GM15510 (cell line): ENCODE data around the gene RPS6KA1.

Experiments used
- POLR2A ChIP-seq: IDR thresholded peaks from 3 replicates; pipeline ENCODE4 v1.6.1; 2011; ENCODE audit warnings: borderline replicate concordance; ENCODE audit not compliant: insufficient read length; ENCODE audit errors: extremely low read depth

The RPS6KA1 gene

DNA sequence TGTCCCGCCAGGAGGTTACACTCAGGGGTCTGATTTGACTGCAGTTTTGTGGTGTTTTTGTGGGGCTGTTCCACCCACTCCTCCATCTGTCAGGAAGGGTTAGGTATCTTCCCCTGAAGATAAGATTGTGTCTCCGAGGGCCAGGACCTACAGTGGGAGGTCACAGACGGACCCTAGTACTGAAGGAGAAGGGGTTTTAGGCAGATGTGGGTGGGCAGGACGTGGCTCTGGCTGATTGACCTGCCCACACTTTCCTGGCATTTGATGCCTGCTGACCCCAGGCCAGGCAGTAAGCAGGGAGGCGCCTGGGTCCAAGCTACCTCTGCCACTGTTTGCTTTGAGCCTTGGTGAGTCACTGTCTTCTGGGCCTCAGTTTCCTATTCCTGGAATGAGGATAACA is 13.9 kb downstream of the RPS6KA1 start:
- TF ChIP-seq POLR2A, result no peak

DNA sequence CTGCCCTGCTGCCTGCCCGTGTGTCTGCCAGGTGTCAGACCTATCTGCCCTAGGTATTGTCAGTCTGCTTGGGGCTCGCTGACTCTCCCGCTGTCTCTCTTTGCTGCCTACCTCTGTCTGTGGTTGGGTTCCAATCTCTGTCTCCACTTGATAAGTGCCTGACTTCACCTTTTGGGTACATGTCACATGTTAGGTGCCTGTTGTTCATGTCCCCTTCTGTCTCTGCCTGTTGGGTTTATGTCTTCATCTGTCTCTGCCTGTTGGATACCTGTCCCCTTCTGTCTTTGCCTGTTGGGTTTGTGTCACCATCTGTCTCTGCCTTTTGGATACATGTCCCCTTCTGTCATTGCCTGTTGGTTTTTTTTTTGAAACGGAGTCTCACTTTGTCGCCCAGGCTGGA is 14.6 kb downstream of the RPS6KA1 start:
- TF ChIP-seq POLR2A, result no peak

DNA sequence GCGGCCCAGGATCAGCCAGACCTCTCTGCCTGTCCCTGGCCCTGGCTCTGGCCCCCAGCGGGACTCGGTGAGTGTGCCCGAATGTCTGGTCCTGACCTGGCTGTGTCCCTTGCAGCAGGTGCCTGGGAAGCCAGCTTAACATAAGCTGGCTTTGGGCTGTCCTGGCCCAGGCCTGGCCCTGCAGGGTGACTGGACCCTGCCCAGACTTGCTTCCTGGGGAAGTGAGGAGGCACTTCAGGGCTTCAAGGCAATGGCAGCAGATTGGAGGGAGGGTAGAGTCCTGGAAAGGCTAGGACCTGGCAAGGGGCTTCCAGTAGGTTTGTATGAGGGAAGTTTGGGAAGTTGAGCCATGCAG is 16.4 kb downstream of the RPS6KA1 start:
- no peak for TF ChIP-seq POLR2A

DNA sequence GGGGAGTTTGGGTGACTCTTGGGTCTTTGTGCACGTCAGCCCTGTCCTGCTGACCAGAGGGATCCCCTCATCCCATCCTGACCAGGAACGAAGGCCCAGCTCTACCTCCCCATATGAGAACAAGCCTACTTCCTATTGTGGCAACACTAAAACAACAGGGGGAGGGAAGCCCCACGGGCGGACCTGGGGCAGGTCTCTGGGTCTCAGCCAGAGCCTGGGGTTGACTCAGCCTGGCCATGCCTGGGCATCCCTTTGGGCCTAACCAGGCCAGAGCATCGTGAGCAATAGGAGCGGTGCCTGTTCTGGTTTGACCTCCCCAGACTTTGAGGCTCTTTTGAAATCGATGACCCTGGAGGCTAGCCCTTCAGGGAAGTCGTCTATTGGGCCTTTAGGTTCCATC is 16.8 kb downstream of the RPS6KA1 start:
- TF ChIP-seq POLR2A, result no peak

DNA sequence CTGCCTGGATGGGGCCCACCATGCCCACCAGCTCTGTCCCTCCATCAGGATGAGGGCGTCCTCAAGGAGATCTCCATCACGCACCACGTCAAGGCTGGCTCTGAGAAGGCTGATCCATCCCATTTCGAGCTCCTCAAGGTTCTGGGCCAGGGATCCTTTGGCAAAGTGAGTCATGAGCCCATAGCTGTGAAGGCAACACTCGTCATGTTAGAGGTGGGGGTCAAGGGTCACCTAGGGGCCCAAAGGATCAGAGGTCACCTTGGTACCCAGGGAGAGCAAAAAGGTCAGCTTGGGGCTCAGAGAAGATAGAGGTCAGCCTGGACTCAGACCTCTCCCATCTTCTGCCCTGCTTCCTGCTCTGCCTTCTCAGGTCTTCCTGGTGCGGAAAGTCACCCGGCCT is 17.3 kb downstream of the RPS6KA1 start:
- no peak for TF ChIP-seq POLR2A

DNA sequence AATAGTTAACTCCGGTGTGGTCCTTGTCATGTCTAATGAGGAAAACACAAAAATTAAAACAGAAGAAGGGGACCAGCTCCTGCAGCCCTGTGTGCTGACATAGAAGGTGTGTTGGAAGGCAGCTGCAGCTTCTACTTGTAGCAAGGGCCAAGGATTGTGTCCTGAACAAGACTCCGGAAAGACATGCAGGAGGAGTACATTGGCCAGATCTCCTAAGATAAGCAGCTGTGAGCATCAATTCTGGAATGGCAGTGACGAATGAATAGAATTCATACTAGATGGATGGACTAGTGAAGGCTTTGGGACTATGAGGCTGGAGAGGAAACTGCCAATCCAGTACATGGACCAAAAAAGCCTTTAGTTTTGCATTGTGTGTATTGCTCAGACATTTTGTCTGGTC is 19.3 kb downstream of the RPS6KA1 start:
- no peak for TF ChIP-seq POLR2A

DNA sequence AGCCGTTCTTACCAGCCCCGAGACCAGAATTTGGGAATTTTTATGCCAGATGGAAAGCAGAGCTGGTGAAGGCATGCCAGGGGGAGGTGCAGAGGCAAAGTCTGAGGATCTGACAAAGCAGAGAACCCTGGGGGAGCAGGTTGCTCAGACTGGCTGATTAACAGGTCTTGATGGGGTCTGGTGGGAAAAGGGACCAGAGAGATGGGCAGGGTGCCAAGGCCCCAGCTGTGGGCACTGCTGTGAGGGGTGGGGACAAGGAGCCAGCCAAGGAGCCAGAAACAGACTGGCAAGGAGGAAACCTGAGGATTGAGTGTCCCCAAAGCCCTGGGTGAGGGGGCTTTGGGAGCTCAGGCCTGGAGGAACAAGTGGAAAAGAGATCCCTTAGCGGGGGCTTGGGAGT is 21.4 kb downstream of the RPS6KA1 start:
- TF ChIP-seq POLR2A, result no peak

DNA sequence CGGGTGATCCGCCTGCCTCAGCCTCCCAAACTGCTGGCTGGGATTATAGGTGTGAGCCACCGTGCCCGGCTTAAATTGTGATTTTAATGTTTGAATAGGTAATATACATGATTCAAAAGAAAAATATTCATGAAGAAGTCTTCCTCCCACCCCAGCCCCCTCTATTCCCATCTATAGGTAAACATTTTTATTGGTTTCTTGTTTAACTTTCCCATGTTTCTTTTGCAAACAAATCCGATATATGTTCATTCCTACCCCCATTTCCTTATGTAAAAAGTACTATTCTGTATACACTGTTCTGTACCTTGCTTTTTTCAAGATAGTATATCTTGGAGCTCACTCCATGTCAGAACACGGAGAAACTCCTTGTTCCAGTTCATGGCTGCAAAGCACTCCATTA is 23.2 kb downstream of the RPS6KA1 start:
- no peak for TF ChIP-seq POLR2A

DNA sequence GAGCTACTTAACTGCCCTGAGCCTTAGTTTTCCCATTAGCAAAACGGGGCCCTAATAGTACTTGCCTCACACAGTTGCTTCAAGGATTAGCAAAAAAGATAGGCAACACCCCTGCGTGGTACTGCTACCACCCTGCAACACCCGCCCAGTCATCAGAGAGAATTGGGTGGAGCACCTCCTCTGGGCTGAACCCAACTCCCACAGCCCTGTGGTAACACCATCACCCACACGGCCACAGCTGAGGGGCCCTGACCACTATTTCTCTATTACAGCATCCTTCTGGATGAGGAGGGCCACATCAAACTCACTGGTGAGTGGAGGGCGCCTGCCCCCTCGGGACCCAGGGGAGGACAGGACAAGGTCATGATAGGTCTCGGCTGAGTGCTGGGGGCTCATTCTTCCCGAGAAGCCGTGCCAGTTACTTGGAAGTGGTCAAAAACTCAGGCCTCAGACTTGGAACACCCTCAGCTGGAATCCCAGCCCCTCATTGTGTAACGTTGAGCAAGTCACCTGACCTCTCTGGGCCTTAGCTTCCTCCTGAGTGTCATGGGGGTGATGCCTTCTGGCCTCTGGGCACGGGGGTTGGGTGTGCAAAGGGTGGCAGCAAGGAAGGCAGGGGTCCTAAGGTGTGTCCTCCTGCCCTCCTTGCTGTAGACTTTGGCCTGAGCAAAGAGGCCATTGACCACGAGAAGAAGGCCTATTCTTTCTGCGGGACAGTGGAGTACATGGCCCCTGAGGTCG is 24.6 kb downstream of the RPS6KA1 start:
- TF ChIP-seq POLR2A, result no peak

DNA sequence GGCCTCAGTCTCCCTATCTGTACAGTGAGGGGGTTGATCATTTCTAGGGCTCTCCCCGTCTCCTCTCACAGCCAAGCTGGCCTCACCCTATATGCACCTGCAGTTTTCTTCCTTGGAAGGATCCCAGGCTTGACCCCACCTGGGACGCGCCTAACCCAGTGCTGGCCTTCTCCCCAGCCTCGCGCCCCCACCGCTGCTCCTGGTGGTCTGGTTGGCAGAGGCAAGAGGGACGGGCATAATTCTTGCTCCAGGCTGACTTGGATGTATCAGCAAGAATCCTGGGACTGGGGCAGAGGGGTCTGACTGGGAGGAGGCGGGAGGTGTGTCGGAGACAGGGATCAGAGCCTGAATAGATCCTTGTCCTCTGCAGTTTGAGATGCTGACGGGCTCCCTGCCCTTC is 25.2 kb downstream of the RPS6KA1 start:
- TF ChIP-seq POLR2A, result no peak

DNA sequence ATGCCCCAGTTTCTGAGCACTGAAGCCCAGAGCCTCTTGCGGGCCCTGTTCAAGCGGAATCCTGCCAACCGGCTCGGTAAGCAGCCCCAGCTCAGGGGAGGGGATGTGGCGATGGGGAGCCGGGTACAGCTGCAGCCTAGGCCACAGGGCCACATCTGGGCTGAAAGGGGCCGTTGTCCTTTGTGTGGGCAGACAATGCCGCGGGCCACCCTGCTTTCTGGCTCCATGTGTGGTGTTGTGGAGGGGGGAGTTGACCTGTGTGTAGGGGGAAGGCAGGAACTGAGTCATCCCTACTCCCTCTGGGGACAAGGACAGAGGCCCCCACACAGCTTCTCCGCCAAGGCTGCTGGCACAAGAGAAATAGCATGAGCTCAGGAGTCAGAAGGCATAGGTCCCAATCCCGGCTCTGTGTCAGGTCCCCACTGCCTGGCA is 26.0 kb downstream of the RPS6KA1 start:
- no peak for TF ChIP-seq POLR2A

DNA sequence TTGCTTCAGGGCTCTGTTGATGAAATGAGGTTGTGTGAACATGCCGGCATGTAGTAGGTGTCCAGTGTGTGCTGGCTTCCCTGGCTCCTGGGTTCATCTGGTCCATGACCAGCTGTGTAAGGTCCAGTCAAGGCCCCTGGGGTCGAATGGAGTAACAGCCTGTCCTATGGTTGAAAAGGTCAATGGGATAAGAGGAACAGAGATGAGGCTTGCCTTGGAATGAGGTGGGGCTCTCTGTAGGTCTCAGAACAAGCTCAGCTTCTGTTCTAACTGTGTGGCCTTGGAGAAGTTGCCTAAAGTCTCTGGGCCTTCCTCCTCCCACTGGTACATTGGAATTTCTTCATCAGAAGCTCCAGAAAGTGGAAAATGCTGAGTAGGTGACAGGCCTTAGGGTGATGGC is 26.6 kb downstream of the RPS6KA1 start:
- no peak for TF ChIP-seq POLR2A

DNA sequence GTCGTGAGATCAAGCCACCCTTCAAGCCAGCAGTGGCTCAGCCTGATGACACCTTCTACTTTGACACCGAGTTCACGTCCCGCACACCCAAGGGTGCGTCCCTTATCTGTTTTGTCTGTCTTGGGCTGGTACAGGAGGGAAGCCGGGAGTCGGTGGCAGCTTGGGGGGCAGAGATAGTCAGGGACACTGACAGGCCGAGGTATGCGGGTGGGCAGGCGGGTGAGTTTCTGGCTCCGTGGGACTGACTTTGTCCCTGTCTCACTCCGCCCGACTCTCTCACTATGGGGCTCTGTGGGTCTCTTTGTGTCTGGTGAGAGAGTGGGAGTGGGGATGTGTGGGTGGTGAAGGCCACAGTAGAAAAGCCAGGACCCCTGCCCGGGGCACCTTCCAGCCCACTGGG is 27.4 kb downstream of the RPS6KA1 start:
- TF ChIP-seq POLR2A, result no peak

DNA sequence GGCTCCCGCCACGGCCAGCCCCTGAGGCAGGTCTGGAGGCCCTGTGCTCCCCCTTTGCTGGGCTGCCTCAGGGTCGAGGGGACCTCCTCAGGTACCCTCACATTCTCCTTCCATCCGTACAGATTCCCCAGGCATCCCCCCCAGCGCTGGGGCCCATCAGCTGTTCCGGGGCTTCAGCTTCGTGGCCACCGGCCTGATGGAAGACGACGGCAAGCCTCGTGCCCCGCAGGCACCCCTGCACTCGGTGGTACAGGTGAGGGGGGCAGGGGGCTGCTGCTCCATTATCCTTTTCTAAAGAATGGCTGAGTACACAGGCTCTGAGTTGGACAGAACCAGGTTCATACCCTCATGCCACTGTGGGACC is 29.1 kb downstream of the RPS6KA1 start:
- no peak for TF ChIP-seq POLR2A

DNA sequence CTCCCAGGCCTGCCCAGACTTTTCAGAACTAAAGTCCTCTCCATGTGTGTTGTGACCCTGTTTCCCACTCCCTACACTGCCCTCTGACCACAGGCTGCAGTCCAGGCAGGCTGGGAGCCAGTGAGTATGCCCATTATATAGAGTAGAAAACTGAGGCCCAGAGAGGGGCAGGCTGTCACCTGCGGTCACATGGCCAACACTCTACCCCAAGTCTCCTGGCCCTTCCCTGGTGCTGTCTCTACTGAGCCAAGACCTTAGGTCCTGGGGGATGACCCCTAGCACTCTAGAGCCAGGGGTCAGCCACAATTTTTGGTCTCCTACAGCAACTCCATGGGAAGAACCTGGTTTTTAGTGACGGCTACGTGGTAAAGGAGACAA is 30.8 kb downstream of the RPS6KA1 start:
- TF ChIP-seq POLR2A, result no peak

DNA sequence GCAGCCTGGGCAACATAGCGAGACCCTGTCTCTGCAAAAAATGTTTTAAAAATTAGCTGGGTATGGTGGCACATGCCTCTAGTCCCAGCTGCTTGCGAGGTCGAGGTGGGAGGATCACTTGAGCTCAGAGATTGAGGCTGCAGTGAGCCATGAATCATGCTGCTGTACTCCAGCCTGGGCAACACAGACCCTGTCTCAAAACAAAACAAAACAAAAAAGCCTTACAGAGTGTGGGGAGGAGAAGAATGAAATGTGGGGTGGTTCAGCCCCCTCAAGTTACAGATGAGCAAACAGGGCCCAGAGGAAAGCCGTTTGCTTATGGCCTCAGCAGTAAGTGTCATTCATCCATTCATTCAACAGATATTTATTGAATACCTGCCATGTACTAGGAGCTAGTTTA is 40.7 kb downstream of the RPS6KA1 start:
- no peak for TF ChIP-seq POLR2A

DNA sequence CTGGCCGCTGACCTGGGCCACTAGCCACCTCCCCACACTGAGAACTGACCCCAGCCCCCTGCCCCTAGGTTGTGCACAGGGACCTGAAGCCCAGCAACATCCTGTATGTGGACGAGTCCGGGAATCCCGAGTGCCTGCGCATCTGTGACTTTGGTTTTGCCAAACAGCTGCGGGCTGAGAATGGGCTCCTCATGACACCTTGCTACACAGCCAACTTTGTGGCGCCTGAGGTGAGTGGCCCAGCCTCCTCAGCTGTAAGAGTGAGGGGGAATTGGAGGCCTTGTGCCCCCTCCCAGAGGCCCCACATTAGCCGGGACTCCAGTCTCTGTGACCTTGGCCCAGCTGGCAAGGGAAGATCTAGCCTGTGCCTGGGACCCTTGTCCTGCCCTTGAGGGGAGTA is 41.8 kb downstream of the RPS6KA1 start:
- no peak for TF ChIP-seq POLR2A
